H9 (cell line): Measurements from ENCODE around the gene TMEM131. TPM values are rescaled to one million over a fixed set of nuclear protein-coding genes. Genes with fewer than 3 reads are reported as not detected.

ENCODE experiments used
- DNase-seq: peaks from one replicate; pipeline ENCODE4 v3.0.0-alpha.2; 2017
- H2AFZ ChIP-seq: one replicate; pipeline ENCODE4 v1.6.1; 2013; ENCODE audit warnings: mild to moderate bottlenecking, low read length, control low read depth, moderate library complexity
- H2AK5ac ChIP-seq: 2 replicates; pipeline ENCODE4 v1.6.1; 2013; ENCODE audit warnings: low read length, control low read depth, mixed read lengths; ENCODE audit not compliant: insufficient read length
- H2BK120ac ChIP-seq: one replicate; pipeline ENCODE4 v1.6.1; 2013; ENCODE audit warnings: low read depth, mild to moderate bottlenecking, low read length, control low read depth, inconsistent platforms; ENCODE audit not compliant: poor library complexity, severe bottlenecking
- H2BK12ac ChIP-seq: 2 replicates; pipeline ENCODE4 v1.6.1; 2013; ENCODE audit warnings: low read length, control low read depth, mixed read lengths, low read depth; ENCODE audit not compliant: insufficient read length
- H2BK15ac ChIP-seq: 2 replicates; pipeline ENCODE4 v1.6.1; 2013; ENCODE audit warnings: low read depth, low read length, control low read depth
- H2BK20ac ChIP-seq: one replicate; pipeline ENCODE4 v1.6.1; 2013; ENCODE audit warnings: low read depth, mild to moderate bottlenecking, low read length, control low read depth, inconsistent platforms; ENCODE audit not compliant: poor library complexity, severe bottlenecking
- H2BK5ac ChIP-seq: 2 replicates; pipeline ENCODE4 v1.6.1; 2013; ENCODE audit warnings: low read length, control low read depth, mixed read lengths; ENCODE audit not compliant: insufficient read length
- H3K14ac ChIP-seq: 2 replicates; pipeline ENCODE4 v1.6.1; 2013; ENCODE audit warnings: low read length, control low read depth; ENCODE audit not compliant: insufficient read depth
- H3K18ac ChIP-seq: 2 replicates; pipeline ENCODE4 v1.6.1; 2013; ENCODE audit warnings: low read depth, mild to moderate bottlenecking, mixed read lengths, low read length, control low read depth; ENCODE audit not compliant: insufficient read length
- H3K23ac ChIP-seq: 2 replicates; pipeline ENCODE4 v1.6.1; 2013; ENCODE audit warnings: low read length, control low read depth, mixed read lengths, low read depth; ENCODE audit not compliant: insufficient read length
- H3K23me2 ChIP-seq: 2 replicates; pipeline ENCODE4 v1.6.1; 2013; ENCODE audit warnings: low read depth, mild to moderate bottlenecking, mixed read lengths, low read length, control low read depth; ENCODE audit not compliant: insufficient read length, poor library complexity, severe bottlenecking
- H3K27ac ChIP-seq: 2 replicates; pipeline ENCODE4 v1.5.1; 2013; ENCODE audit warnings: low read length, control low read depth, mixed read lengths, low read depth; ENCODE audit not compliant: insufficient read length
- H3K27me3 ChIP-seq: 2 replicates; pipeline ENCODE4 v1.6.1; 2013; ENCODE audit warnings: low read length, control low read depth, inconsistent platforms; ENCODE audit not compliant: insufficient read depth
- H3K4ac ChIP-seq: 2 replicates; pipeline ENCODE4 v1.6.1; 2013; ENCODE audit warnings: low read depth, mild to moderate bottlenecking, control low read depth, inconsistent platforms, low read length, moderate library complexity
- H3K4me1 ChIP-seq: 2 replicates; pipeline ENCODE4 v1.6.1; 2013; ENCODE audit warnings: low read length, control low read depth, inconsistent platforms; ENCODE audit not compliant: insufficient read depth
- H3K4me2 ChIP-seq: 2 replicates; pipeline ENCODE4 v1.6.1; 2013; ENCODE audit warnings: low read length, control low read depth, mixed read lengths; ENCODE audit not compliant: insufficient read length, insufficient read depth
- H3K56ac ChIP-seq: 2 replicates; pipeline ENCODE4 v1.6.1; 2013; ENCODE audit warnings: low read depth, mild to moderate bottlenecking, mixed read lengths, low read length, control low read depth; ENCODE audit not compliant: insufficient read length
- H3K79me1 ChIP-seq: 2 replicates; pipeline ENCODE4 v1.6.1; 2013; ENCODE audit warnings: low read depth, mild to moderate bottlenecking, moderate library complexity, low read length, control low read depth, inconsistent platforms; ENCODE audit not compliant: insufficient read depth, poor library complexity, severe bottlenecking
- H3K79me2 ChIP-seq: 2 replicates; pipeline ENCODE4 v1.6.1; 2013; ENCODE audit warnings: low read length, control low read depth, inconsistent platforms; ENCODE audit not compliant: insufficient read depth
- H3K9ac ChIP-seq: 2 replicates; pipeline ENCODE4 v1.6.1; 2013; ENCODE audit warnings: low read length, control low read depth, mixed read lengths; ENCODE audit not compliant: insufficient read length; ENCODE audit errors: extremely low read depth
- H3K9me3 ChIP-seq: one replicate; pipeline ENCODE4 v1.6.1; 2013; ENCODE audit warnings: low read depth, low read length, inconsistent platforms; ENCODE audit not compliant: control insufficient read depth
- H3T11ph ChIP-seq: one replicate; pipeline ENCODE4 v1.6.1; 2013; ENCODE audit warnings: mild to moderate bottlenecking, low read length, control low read depth, inconsistent platforms
- H4K20me1 ChIP-seq: one replicate; pipeline ENCODE4 v1.6.1; 2013; ENCODE audit not compliant: control insufficient read depth, insufficient read length, insufficient read depth
- H4K5ac ChIP-seq: 2 replicates; pipeline ENCODE4 v1.6.1; 2013; ENCODE audit warnings: low read depth, mild to moderate bottlenecking, mixed read lengths, low read length, control low read depth; ENCODE audit not compliant: insufficient read length
- H4K8ac ChIP-seq: replicated peaks from 2 replicates; pipeline ENCODE4 v1.6.1; 2013; ENCODE audit warnings: low read length, control low read depth, mixed read lengths, low read depth; ENCODE audit not compliant: insufficient read length
- H4K91ac ChIP-seq: 2 replicates; pipeline ENCODE4 v1.6.1; 2013; ENCODE audit warnings: low read depth, mild to moderate bottlenecking, moderate library complexity, mixed read lengths, low read length, control low read depth; ENCODE audit not compliant: insufficient read length
- H3K27ac Mint-ChIP-seq, 3 experiments: 2 replicates in 2 of 3; 3 replicates in 1 of 3; pipeline ENCODE4 v1.8.0; 2020 to 2021; ENCODE audit warnings: mixed read lengths in 3 of 3, mild to moderate bottlenecking in 1 of 3, moderate library complexity in 1 of 3
- H3K27me3 Mint-ChIP-seq: 2 replicates; pipeline ENCODE4 v1.8.0; 2021; ENCODE audit warnings: low read depth, mild to moderate bottlenecking, moderate library complexity, mixed read lengths
- H3K36me3 Mint-ChIP-seq, 3 experiments: 2 replicates in 2 of 3; 3 replicates in 1 of 3; pipeline ENCODE4 v1.8.0; 2020 to 2021; ENCODE audit warnings: low read depth in 3 of 3, mixed read lengths in 3 of 3; ENCODE audit not compliant: insufficient read depth in 1 of 3
- H3K4me1 Mint-ChIP-seq, 2 experiments: 2 replicates each; pipeline ENCODE4 v1.8.0; 2020; ENCODE audit warnings: mixed read lengths in 2 of 2
- H3K4me3 Mint-ChIP-seq, 2 experiments: 2 replicates in 1 of 2; 3 replicates in 1 of 2; pipeline ENCODE4 v1.8.0; 2020 to 2021; ENCODE audit warnings: mild to moderate bottlenecking in 2 of 2, mixed read lengths in 2 of 2, moderate library complexity in 1 of 2
- H3K9me3 Mint-ChIP-seq, 2 experiments: 2 replicates in 1 of 2; 3 replicates in 1 of 2; pipeline ENCODE4 v1.8.0; 2020; ENCODE audit warnings: mild to moderate bottlenecking in 2 of 2, mixed read lengths in 2 of 2, moderate library complexity in 1 of 2
- CTCF ChIP-seq: fragments of 200-600 bp; sonication (generic); conservative IDR thresholded peaks from 3 replicates; pipeline ENCODE4 v1.8.0; 2021; ENCODE audit warnings: antibody characterized with exemption, mild to moderate bottlenecking
- WGBS: extraction: QIAGEN DNeasy Blood & Tissue Kit; methylation state at CpG from one replicate; pipeline ENCODE4 v1.1.7; 2013; ENCODE audit warnings: missing lambda C conversion rate, low lambda C conversion rate, mixed read lengths; ENCODE audit not compliant: insufficient read length; ENCODE audit errors: extremely low coverage; 5-methylcytosine and 5-hydroxymethylcytosine counted together
- total RNA-seq: library from RNA; stranded (reverse); gene quantifications from 2 replicates; pipeline ENCODE4 v1.2.1, GENCODE V29; 2021

Gene TMEM131
- total RNA-seq, 1 experiment from 2014 or later = 20.9 TPM

- TF ChIP-seq CTCF = no peak
- Histone ChIP-seq H2BK12ac (no peak overlapping the region), H2AFZ (no peak overlapping the region), H2AK5ac (no peak overlapping the region), H4K20me1 (no peaks in the 10 kb centered on the region), H3K18ac (no peak overlapping the region), H3K23ac (no peak overlapping the region), H2BK15ac (no peak overlapping the region), H3K4me1 (peaks cover 6% of the 10 kb centered on the region), H4K8ac (no peak overlapping the region), H3K27me3 (no peaks in the 10 kb centered on the region), H3K56ac (no peak overlapping the region), H3K79me2 (no peaks in the 10 kb centered on the region), H3T11ph (no peak overlapping the region), H4K5ac (no peak overlapping the region), H3K9ac (no peak overlapping the region), H2BK5ac (no peak overlapping the region), H3K27ac (no peak overlapping the region), H3K9me3 (no peaks in the 10 kb centered on the region), H3K4ac (no peak overlapping the region), H3K14ac (no peak overlapping the region; the same call in 1 of the 2 replicates), H2BK20ac (no peak overlapping the region), H3K4me2 (no peak overlapping the region), H4K91ac (no peak overlapping the region), H2BK120ac (no peak overlapping the region), H3K23me2 (no peaks in the 10 kb centered on the region), H3K79me1 (no peaks in the 10 kb centered on the region)
- Mint-ChIP-seq H3K4me1 (peaks cover 16 to 21% of the 10 kb centered on the region in 2 experiments), H3K27ac (no peak overlapping the region), H3K4me3 (no peak overlapping the region), H3K36me3 (no peaks in the 10 kb centered on the region; a peak in 2 of 7 replicates), H3K9me3 (no peaks in the 10 kb centered on the region; a peak in 2 of 5 replicates), H3K27me3 (peaks cover 3% of the 10 kb centered on the region)
- WGBS = no CpG with 5 or more reads among the region's 37 CpGs
- DNase-seq = no peak
These were observed 272.3 kb downstream of the TMEM131 start for GRCh38 chr2:97723156-97724072.
